ENCODE results near the gene CTDSP2. TPM values are rescaled to one million over a fixed set of nuclear protein-coding genes. Genes with fewer than 3 reads are reported as not detected.
"Not testable (repeated sequence)": the region's sequence is repeated elsewhere in the genome, so short reads cannot be mapped to it uniquely, and the experiment has no call there.

Gene CTDSP2
- total RNA-seq, 2 experiments from 2014 or later = 91.4 to 94.3 TPM

- Mint-ChIP-seq H3K27me3 (no peaks in the 10 kb centered on the region), H3K9me3 (no peaks in the 10 kb centered on the region), H3K36me3 (peaks cover 15% of the 10 kb centered on the region), H3K27ac (peak overlapping the region; percentile 21), H3K4me3 (no peak overlapping the region), H3K4me1 (peaks cover 23% of the 10 kb centered on the region)
- no peak for DNase-seq
Observed at GRCh38 chr12:57781244-57781643, 65.3 kb downstream of the CTDSP2 start.

- no peaks in the 10 kb centered on the region for H3K27me3 Mint-ChIP-seq
- DNase-seq = no peak
- no peak overlapping the region for H3K27ac Mint-ChIP-seq
- peaks cover 14% of the 10 kb centered on the region for H3K36me3 Mint-ChIP-seq
- H3K9me3 Mint-ChIP-seq = no peaks in the 10 kb centered on the region
- H3K4me3 Mint-ChIP-seq = no peak overlapping the region
- H3K4me1 Mint-ChIP-seq = peaks cover 20% of the 10 kb centered on the region
Observed at GRCh38 chr12:57780284-57780897, 66.1 kb downstream of the CTDSP2 start.

GRCh38 chr12:57779736-57780135 is 66.8 kb downstream of the CTDSP2 start:
- no peaks in the 10 kb centered on the region for H3K9me3 Mint-ChIP-seq
- peaks cover 20% of the 10 kb centered on the region for H3K4me1 Mint-ChIP-seq
- no peak for DNase-seq

DNA sequence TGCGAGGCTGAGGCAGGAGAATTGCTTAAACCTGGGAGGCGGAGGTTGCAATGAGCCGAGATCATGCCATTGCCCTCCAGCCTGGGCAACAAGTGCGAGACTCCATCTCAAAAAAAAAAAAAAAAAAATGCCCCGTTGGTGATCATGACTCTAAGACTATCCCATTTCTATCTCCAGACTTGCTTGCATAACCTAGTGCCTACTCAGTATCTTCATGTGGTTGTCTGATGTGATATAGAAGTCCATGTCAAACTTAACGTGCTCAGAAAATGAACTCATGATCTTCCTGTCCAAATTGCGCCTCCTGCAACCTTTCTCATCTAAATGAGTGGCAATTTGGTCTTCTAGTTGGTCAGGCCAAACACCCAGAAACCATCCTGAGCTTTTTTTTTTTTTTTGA is 68.6 kb downstream of the CTDSP2 start:
- Mint-ChIP-seq H3K36me3 (peaks cover 12% of the 10 kb centered on the region), H3K9me3 (no peaks in the 10 kb centered on the region), H3K27ac (no peak overlapping the region), H3K4me1 (peaks cover 16% of the 10 kb centered on the region), H3K4me3 (no peak overlapping the region), H3K27me3 (peaks cover under 1% of the 10 kb centered on the region)
- DNase-seq = no peak

More at GRCh38 chr12:57779736-57780135, 66.8 kb downstream of the CTDSP2 start:
- H3K27ac Mint-ChIP-seq = no peak overlapping the region
- H3K4me3 Mint-ChIP-seq = no peak overlapping the region
- no peaks in the 10 kb centered on the region for H3K27me3 Mint-ChIP-seq
- peaks cover 14% of the 10 kb centered on the region for H3K36me3 Mint-ChIP-seq

- H3K4me3 Mint-ChIP-seq = no peak overlapping the region
- H3K27me3 Mint-ChIP-seq = peaks cover 3% of the 10 kb centered on the region
- peaks cover 11% of the 10 kb centered on the region for H3K36me3 Mint-ChIP-seq
- peaks cover 17% of the 10 kb centered on the region for H3K4me1 Mint-ChIP-seq
- H3K9me3 Mint-ChIP-seq = no peaks in the 10 kb centered on the region
- no peak for DNase-seq
- no peak overlapping the region for H3K27ac Mint-ChIP-seq
Observed at GRCh38 chr12:57777367-57777766, 69.2 kb downstream of the CTDSP2 start.

- DNase-seq = no peak
- peaks cover 9% of the 10 kb centered on the region for H3K4me1 Mint-ChIP-seq
- H3K27ac Mint-ChIP-seq = no peak overlapping the region
- peaks cover 3% of the 10 kb centered on the region for H3K27me3 Mint-ChIP-seq
- H3K4me3 Mint-ChIP-seq = no peak overlapping the region
- no peaks in the 10 kb centered on the region for H3K9me3 Mint-ChIP-seq
- H3K36me3 Mint-ChIP-seq = peaks cover 12% of the 10 kb centered on the region
Observed at GRCh38 chr12:57776247-57776587, 70.3 kb downstream of the CTDSP2 start.

DNA sequence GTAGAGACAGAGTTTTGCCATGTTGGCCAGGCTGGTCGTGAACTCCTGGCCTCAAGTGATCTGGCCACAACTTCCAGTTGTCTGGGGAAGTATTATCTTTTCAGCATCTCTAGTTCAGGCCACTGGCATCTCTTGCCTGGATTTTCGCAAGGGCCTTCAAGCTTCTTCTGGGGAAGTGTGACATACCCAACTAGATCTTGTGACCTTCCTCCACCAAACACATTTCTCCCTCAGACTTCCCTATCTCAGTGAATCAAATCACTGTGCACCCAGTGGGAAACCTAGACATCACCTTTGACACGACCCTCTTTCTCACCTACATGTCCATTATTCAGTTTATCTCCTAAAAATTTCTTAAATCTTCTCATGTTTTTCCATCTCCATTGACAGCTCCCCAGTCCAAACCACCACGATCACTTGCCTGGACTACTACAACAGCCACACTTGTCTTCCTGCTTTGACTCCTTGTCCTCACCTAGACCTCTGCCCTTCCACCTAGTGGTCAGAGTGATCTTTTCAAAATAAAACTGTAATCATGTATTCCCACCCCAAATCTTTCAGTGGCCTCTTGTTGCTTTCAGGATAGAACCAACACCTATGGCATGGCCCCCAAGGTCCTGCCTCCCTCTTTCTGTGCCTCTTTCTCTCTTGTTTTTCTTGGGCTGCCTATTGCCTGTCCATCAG is 70.8 kb downstream of the CTDSP2 start:
- Mint-ChIP-seq H3K9me3 (no peaks in the 10 kb centered on the region), H3K4me1 (peaks cover 13% of the 10 kb centered on the region), H3K36me3 (peaks cover 14% of the 10 kb centered on the region), H3K27ac (no peak overlapping the region), H3K27me3 (peaks cover 3% of the 10 kb centered on the region), H3K4me3 (no peak overlapping the region)
- DNase-seq = no peak

GRCh38 chr12:57775044-57775443 is 71.5 kb downstream of the CTDSP2 start:
- no peak for DNase-seq
- Mint-ChIP-seq H3K4me1 (peaks cover 14% of the 10 kb centered on the region), H3K27ac (no peak overlapping the region), H3K36me3 (peaks cover 18% of the 10 kb centered on the region), H3K27me3 (peaks cover 3% of the 10 kb centered on the region), H3K9me3 (no peaks in the 10 kb centered on the region), H3K4me3 (no peak overlapping the region)

DNA sequence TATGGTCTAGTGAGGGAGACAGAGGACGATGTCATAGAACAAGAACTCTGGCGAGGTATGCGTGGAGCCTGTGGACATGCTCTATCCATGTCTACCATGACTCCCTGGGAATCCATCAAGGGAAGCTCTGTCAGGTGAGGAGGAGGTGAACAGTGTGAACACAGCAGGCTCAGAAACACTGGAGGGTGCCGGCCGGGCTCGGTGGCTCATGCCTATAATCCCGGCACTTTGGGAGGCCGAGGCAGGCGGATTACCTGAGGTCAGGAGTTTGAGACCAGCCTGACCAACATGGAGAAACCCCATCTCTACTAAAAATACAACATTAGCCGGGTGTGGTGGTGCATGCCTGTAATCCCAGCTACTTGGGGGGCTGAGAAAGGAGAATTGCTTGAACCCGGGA is 71.9 kb downstream of the CTDSP2 start:
- DNase-seq, H3K4me3 Mint-ChIP-seq, H3K27ac Mint-ChIP-seq, H3K9me3 Mint-ChIP-seq, H3K27me3 Mint-ChIP-seq: not testable (repeated sequence)
- Mint-ChIP-seq H3K4me1 (peaks cover 14% of the 10 kb centered on the region), H3K36me3 (peaks cover 22% of the 10 kb centered on the region)

- peak; percentile 40 for DNase-seq
- Mint-ChIP-seq H3K27ac (peak within 1 kb of the TSS; percentile 98), H3K9me3 (no peaks in the 10 kb centered on the region), H3K36me3 (peaks cover 39% of the 10 kb centered on the region), H3K4me3 (peak within 1 kb of the TSS; percentile 97), H3K4me1 (peaks cover 14% of the 10 kb centered on the region), H3K27me3 (peaks cover 3% of the 10 kb centered on the region)
Observed at GRCh38 chr12:57772429-57773322, 73.9 kb downstream of the CTDSP2 start, which contains the start of gene EEF1AKMT3. Gene EEF1AKMT3, plus strand, starts transcription at chr12:57772614. Its CDS starts 111 bp downstream, at chr12:57772725.

DNA sequence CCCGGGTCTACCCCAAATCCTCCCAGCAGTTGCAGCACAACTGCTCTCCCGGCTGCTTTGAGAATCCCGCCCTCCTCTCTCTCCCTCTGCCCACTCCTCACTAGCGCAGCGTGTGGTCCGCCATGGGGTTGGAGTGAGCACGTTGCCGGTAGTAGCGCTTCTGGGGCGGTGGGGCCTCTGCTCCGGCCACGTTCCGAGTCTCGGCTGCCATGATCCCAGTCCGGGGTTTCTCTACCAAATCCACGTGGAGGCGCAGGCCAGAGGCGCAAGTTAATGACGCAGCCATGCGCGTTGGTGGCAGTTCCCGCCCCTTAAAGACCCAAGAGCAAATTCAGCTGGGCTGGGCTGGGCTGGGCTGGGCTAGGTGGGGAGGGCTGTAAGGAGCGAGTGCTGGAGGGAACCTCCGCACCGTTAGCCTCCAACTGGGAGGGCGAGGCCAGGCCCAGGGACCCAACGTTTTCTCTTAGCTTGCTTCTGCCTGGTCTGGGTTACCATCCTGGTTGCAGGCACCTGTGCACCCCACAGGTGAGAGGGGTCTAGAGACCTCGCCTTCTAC is 74.6 kb downstream of the CTDSP2 start, which contains the start of gene METTL1:
Gene METTL1 (minus strand): TSS at position 233 of the 556 bp plus-strand sequence. CDS start 22 bp downstream, at position 211.
- peaks cover 43% of the 10 kb centered on the region for H3K36me3 Mint-ChIP-seq
- H3K9me3 Mint-ChIP-seq = no peaks in the 10 kb centered on the region
- peaks cover 20% of the 10 kb centered on the region for H3K4me1 Mint-ChIP-seq
- H3K4me3 Mint-ChIP-seq = peak within 1 kb of the TSS; percentile 97
- peaks cover 4% of the 10 kb centered on the region for H3K27me3 Mint-ChIP-seq
- DNase-seq = peak; percentile 94
- H3K27ac Mint-ChIP-seq = peak within 1 kb of the TSS; percentile 98

DNA sequence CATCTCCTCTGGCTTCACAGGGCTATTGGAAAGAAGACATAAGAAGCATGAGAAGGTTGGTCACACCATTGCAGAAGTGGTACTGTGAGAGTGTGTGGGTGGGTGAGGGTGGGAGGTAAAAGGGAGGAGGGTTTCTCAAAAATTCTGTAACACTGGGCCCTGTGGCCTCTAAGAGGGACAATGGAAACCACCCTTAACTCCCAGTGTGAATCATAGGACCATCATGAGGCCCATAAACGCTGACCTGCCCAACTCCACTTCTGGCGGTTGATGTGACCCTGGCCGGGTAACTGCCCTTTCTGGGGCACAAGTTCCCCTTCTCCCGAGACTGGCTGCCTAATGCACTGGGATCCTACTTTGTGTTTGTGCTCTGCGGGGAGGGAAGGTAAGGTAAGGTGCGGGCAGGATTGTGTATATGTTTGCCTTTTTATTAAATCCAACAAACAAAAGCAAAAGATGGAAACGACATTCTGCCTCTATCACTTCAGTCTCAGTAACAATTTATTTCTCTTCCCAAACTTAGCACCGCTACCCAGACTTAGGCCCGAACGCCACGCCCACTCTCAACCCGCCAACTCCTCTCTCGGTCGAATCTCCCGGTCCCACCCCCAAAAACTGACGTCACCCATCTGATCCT is 75.2 kb downstream of the CTDSP2 start:
- Mint-ChIP-seq H3K27ac (peak overlapping the region; percentile 98), H3K36me3 (peaks cover 43% of the 10 kb centered on the region), H3K9me3 (no peaks in the 10 kb centered on the region), H3K27me3 (peaks cover 7% of the 10 kb centered on the region), H3K4me1 (peaks cover 26% of the 10 kb centered on the region), H3K4me3 (peak overlapping the region; percentile 97)
- DNase-seq = peak; percentile 91

- Mint-ChIP-seq H3K4me1 (peaks cover 28% of the 10 kb centered on the region), H3K4me3 (peak overlapping the region; percentile 97), H3K9me3 (no peaks in the 10 kb centered on the region), H3K36me3 (peaks cover 42% of the 10 kb centered on the region), H3K27me3 (peaks cover 7% of the 10 kb centered on the region), H3K27ac (peak overlapping the region; percentile 59)
- DNase-seq = no peak
Observed at GRCh38 chr12:57770734-57771133, 75.8 kb downstream of the CTDSP2 start.

All from activated naive CD8-positive, alpha-beta T cell treated with anti-CD3 and anti-CD28 coated beads for 36 hours (primary cell).